Thyroid gland (tissue), 4 donors: Measurements from ENCODE around the gene TPCN2. TPM values are rescaled to one million over a fixed set of nuclear protein-coding genes. Genes with fewer than 3 reads are reported as not detected.

Source experiments
- DNase-seq, 2 donors: peaks; one replicate each; pipeline ENCODE4 v3.0.0-alpha.2; 2019
- H3K27ac ChIP-seq, 3 donors: fragments of 200-600 bp; sonication (generic); 1 replicate in 2 of 3; 2 replicates in 1 of 3; pipeline ENCODE4 v1.5.1; 2016 to 2019; ENCODE audit warnings: mild to moderate bottlenecking in 1 of 3, moderate library complexity in 1 of 3
- H3K27me3 ChIP-seq: fragments of 200-600 bp; sonication (generic); one replicate; pipeline ENCODE4 v1.5.1; 2019
- H3K36me3 ChIP-seq, 2 donors: fragments of 200-600 bp; sonication (generic); one replicate each; pipeline ENCODE4 v1.5.1; 2016 to 2019
- H3K4me1 ChIP-seq, 2 donors: fragments of 200-600 bp; sonication (generic); one replicate each; pipeline ENCODE4 v1.5.1; 2017 to 2019
- H3K4me3 ChIP-seq, 3 donors: fragments of 200-600 bp; sonication (generic); replicated peaks in 1 of 3; 1 replicate in 2 of 3; 2 replicates in 1 of 3; pipeline ENCODE4 v1.5.1; 2016; ENCODE audit warnings: mild to moderate bottlenecking in 1 of 3
- H3K9me3 ChIP-seq: fragments of 200-600 bp; sonication (generic); one replicate; pipeline ENCODE4 v1.5.1; 2017
- CTCF ChIP-seq, 6 experiments: fragments of 200-600 bp in 3 of 6; fragments of 450-650 bp in 3 of 6; sonication (generic) in 3 of 6; IDR thresholded peaks; one replicate each; pipeline ENCODE4 v1.5.1; 2016 to 2019; ENCODE audit warnings: antibody characterized with exemption in 6 of 6, mild to moderate bottlenecking in 2 of 6, inconsistent platforms in 1 of 6, moderate library complexity in 1 of 6
- POLR2A ChIP-seq, 2 donors: fragments of 450-650 bp; IDR thresholded peaks; one replicate each; pipeline ENCODE4 v1.6.1; 2017; ENCODE audit warnings: antibody characterized with exemption in 2 of 2, mild to moderate bottlenecking in 2 of 2, moderate library complexity in 1 of 2
- WGBS, 2 donors: methylation state at CpG; one replicate each; pipeline ENCODE4 v1.1.5; 2017; 5-methylcytosine and 5-hydroxymethylcytosine counted together
- intact Hi-C: fragments of 100-400 bp; cut with DNase I; formaldehyde crosslinking; loops from one replicate; pipeline ENCODE4 v1.15.1; 2023
- total RNA-seq, 4 donors: library from RNA; depleted of rRNA; stranded (reverse); fragments of >200 nt; gene quantifications; one replicate each; pipeline ENCODE4 v1.2.3, GENCODE V29; 2016

TPCN2 gene
- total RNA-seq, 4 donors from 2014 or later: 10.5 to 30.4 (median 13.7) TPM

GRCh38 chr11:69035150-69035945 is 13.4 kb upstream of the TPCN2 start:
- peak; percentile 37 to 52 for DNase-seq
- Histone ChIP-seq H3K27me3 (no peaks in the 10 kb centered on the region), H3K4me1 (peaks cover 0 to 11% of the 10 kb centered on the region in 2 donors), H3K9me3 (no peaks in the 10 kb centered on the region), H3K27ac (peak overlapping the region in 2 of 3 donors; percentile 53 to 57), H3K36me3 (no peaks in the 10 kb centered on the region), H3K4me3 (no peak overlapping the region)
- WGBS, 2 donors: 49 to 50% methylated on average over 20 to 21 of the region's 21 CpGs
- intact Hi-C loops: no loop called here
- TF ChIP-seq CTCF (IDR thresholded peaks at IDR 0.05): no peak
- no peak for TF ChIP-seq POLR2A (IDR thresholded peaks at IDR 0.05)

- H3K36me3 ChIP-seq: no peaks in the 10 kb centered on the region
- DNase-seq: no peak
- no peaks in the 10 kb centered on the region for H3K9me3 ChIP-seq
Observed at GRCh38 chr11:69035946-69036340, 12.8 kb upstream of the TPCN2 start.

GRCh38 chr11:69037074-69037473 is 11.7 kb upstream of the TPCN2 start:
- Histone ChIP-seq H3K4me3 (no peak overlapping the region), H3K27ac (no peak overlapping the region), H3K9me3 (no peaks in the 10 kb centered on the region), H3K36me3 (no peaks in the 10 kb centered on the region), H3K4me1 (peaks cover 3 to 25% of the 10 kb centered on the region in 2 donors), H3K27me3 (no peaks in the 10 kb centered on the region)
- intact Hi-C loops: no loop called here
- no peak for DNase-seq
- no peak for TF ChIP-seq POLR2A (IDR thresholded peaks at IDR 0.05)
- no peak for TF ChIP-seq CTCF (IDR thresholded peaks at IDR 0.05)
- 85 to 89% methylated on average over 18 of the region's 18 CpGs for WGBS, 2 donors

More at GRCh38 chr11:69035946-69036340, 12.8 kb upstream of the TPCN2 start:
- Histone ChIP-seq H3K27ac (peak overlapping the region in 2 of 3 donors; percentile 53 to 57), H3K4me1 (peaks cover 3 to 17% of the 10 kb centered on the region in 2 donors), H3K4me3 (no peak overlapping the region), H3K27me3 (no peaks in the 10 kb centered on the region)
- TF ChIP-seq CTCF (IDR thresholded peaks at IDR 0.05): no peak
- no peak for TF ChIP-seq POLR2A (IDR thresholded peaks at IDR 0.05)
- 61 to 69% methylated on average over 11 of the region's 11 CpGs for WGBS, 2 donors
- intact Hi-C loops: no loop called here

- no peak for DNase-seq
- TF ChIP-seq POLR2A (IDR thresholded peaks at IDR 0.05) (no peak), CTCF (IDR thresholded peaks at IDR 0.05) (no peak)
- no peak overlapping the region for H3K27ac ChIP-seq
- no peaks in the 10 kb centered on the region for H3K36me3 ChIP-seq
- intact Hi-C loops: no loop called here
- no peaks in the 10 kb centered on the region for H3K27me3 ChIP-seq
- H3K4me1 ChIP-seq: peaks cover 3 to 25% of the 10 kb centered on the region in 2 donors
- H3K4me3 ChIP-seq: no peak overlapping the region
- WGBS, 2 donors: 83% methylated on average over 7 to 8 of the region's 8 CpGs
- no peaks in the 10 kb centered on the region for H3K9me3 ChIP-seq
Observed at GRCh38 chr11:69037544-69037943, 11.2 kb upstream of the TPCN2 start.

GRCh38 chr11:69039501-69039900 is 9.2 kb upstream of the TPCN2 start:
- Histone ChIP-seq H3K27ac (no peak overlapping the region), H3K4me1 (peaks cover 3 to 30% of the 10 kb centered on the region in 2 donors), H3K36me3 (no peaks in the 10 kb centered on the region), H3K4me3 (no peak overlapping the region), H3K27me3 (no peaks in the 10 kb centered on the region), H3K9me3 (no peaks in the 10 kb centered on the region)
- TF ChIP-seq POLR2A (IDR thresholded peaks at IDR 0.05): no peak
- TF ChIP-seq CTCF (IDR thresholded peaks at IDR 0.05): no peak
- intact Hi-C loops: no loop called here
- 86 to 88% methylated on average over 1 of the region's 1 CpG for WGBS, 2 donors
- no peak for DNase-seq
